Measurements from ENCODE around the gene USP44. TPM values are rescaled to one million over a fixed set of nuclear protein-coding genes. Genes with fewer than 3 reads are reported as not detected.

The USP44 gene
- total RNA-seq, 1 donor from 2014 or later: not detected

GRCh38 chr12:95528431-95528830, 22.8 kb downstream of the USP44 start:
- Mint-ChIP-seq H3K4me1 (ENCODE audit: low read depth) (no peaks in the 10 kb centered on the region), H3K36me3 (ENCODE audit: low read depth) (no peaks in the 10 kb centered on the region), H3K27me3 (ENCODE audit: low read depth) (no peaks in the 10 kb centered on the region), H3K4me3 (ENCODE audit: unreplicated experiment) (no peak overlapping the region), H3K9me3 (ENCODE audit: low read depth) (no peaks in the 10 kb centered on the region), H3K27ac (ENCODE audit: unreplicated experiment) (no peak overlapping the region)
- no peak for DNase-seq (ENCODE audit: low spot score)
- TF ChIP-seq, protein P1, sequence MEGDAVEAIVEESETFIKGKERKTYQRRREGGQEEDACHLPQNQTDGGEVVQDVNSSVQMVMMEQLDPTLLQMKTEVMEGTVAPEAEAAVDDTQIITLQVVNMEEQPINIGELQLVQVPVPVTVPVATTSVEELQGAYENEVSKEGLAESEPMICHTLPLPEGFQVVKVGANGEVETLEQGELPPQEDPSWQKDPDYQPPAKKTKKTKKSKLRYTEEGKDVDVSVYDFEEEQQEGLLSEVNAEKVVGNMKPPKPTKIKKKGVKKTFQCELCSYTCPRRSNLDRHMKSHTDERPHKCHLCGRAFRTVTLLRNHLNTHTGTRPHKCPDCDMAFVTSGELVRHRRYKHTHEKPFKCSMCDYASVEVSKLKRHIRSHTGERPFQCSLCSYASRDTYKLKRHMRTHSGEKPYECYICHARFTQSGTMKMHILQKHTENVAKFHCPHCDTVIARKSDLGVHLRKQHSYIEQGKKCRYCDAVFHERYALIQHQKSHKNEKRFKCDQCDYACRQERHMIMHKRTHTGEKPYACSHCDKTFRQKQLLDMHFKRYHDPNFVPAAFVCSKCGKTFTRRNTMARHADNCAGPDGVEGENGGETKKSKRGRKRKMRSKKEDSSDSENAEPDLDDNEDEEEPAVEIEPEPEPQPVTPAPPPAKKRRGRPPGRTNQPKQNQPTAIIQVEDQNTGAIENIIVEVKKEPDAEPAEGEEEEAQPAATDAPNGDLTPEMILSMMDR (IDR thresholded peaks at IDR 0.05): no peak

GRCh38 chr12:95522692-95523091, 28.6 kb downstream of the USP44 start:
- no peak overlapping the region for H3K27ac Mint-ChIP-seq (ENCODE audit: unreplicated experiment)
- no peak overlapping the region for H3K4me3 Mint-ChIP-seq (ENCODE audit: unreplicated experiment)
- no peaks in the 10 kb centered on the region for H3K36me3 Mint-ChIP-seq (ENCODE audit: low read depth)
- no peak for DNase-seq (ENCODE audit: low spot score)
- no peaks in the 10 kb centered on the region for H3K27me3 Mint-ChIP-seq (ENCODE audit: low read depth)
- TF ChIP-seq, protein P1 (IDR thresholded peaks at IDR 0.05): no peak
- no peaks in the 10 kb centered on the region for H3K9me3 Mint-ChIP-seq (ENCODE audit: low read depth)
- H3K4me1 Mint-ChIP-seq (ENCODE audit: low read depth): no peaks in the 10 kb centered on the region

- Mint-ChIP-seq H3K27ac (ENCODE audit: unreplicated experiment) (no peak overlapping the region), H3K36me3 (ENCODE audit: low read depth) (no peaks in the 10 kb centered on the region), H3K27me3 (ENCODE audit: low read depth) (no peaks in the 10 kb centered on the region), H3K4me3 (ENCODE audit: unreplicated experiment) (no peak overlapping the region), H3K4me1 (ENCODE audit: low read depth) (no peaks in the 10 kb centered on the region), H3K9me3 (ENCODE audit: low read depth) (no peaks in the 10 kb centered on the region)
- no peak for DNase-seq (ENCODE audit: low spot score)
- TF ChIP-seq, protein P1 (IDR thresholded peaks at IDR 0.05): no peak
Measured at GRCh38 chr12:95520816-95521215, 30.5 kb downstream of the USP44 start.

- TF ChIP-seq, protein P1 (IDR thresholded peaks at IDR 0.05): no peak
- H3K27ac Mint-ChIP-seq (ENCODE audit: unreplicated experiment): no peak overlapping the region
- no peaks in the 10 kb centered on the region for H3K27me3 Mint-ChIP-seq (ENCODE audit: low read depth)
- no peaks in the 10 kb centered on the region for H3K9me3 Mint-ChIP-seq (ENCODE audit: low read depth)
- no peak overlapping the region for H3K4me3 Mint-ChIP-seq (ENCODE audit: unreplicated experiment)
- DNase-seq (ENCODE audit: low spot score): no peak
- no peaks in the 10 kb centered on the region for H3K4me1 Mint-ChIP-seq (ENCODE audit: low read depth)
- H3K36me3 Mint-ChIP-seq (ENCODE audit: low read depth): peaks cover 2% of the 10 kb centered on the region
Measured at GRCh38 chr12:95518944-95519343, 32.3 kb downstream of the USP44 start.

GRCh38 chr12:95517246-95517645, 34.0 kb downstream of the USP44 start:
- H3K4me3 Mint-ChIP-seq (ENCODE audit: unreplicated experiment): no peak overlapping the region
- peaks cover 14% of the 10 kb centered on the region for H3K36me3 Mint-ChIP-seq (ENCODE audit: low read depth)
- no peaks in the 10 kb centered on the region for H3K27me3 Mint-ChIP-seq (ENCODE audit: low read depth)
- H3K27ac Mint-ChIP-seq (ENCODE audit: unreplicated experiment): no peak overlapping the region
- DNase-seq (ENCODE audit: low spot score): no peak
- H3K9me3 Mint-ChIP-seq (ENCODE audit: low read depth): no peaks in the 10 kb centered on the region
- TF ChIP-seq, protein P1 (IDR thresholded peaks at IDR 0.05): no peak
- H3K4me1 Mint-ChIP-seq (ENCODE audit: low read depth): no peaks in the 10 kb centered on the region

All from chondrocyte (in vitro differentiated cells).